ENCODE results near the gene THBD. TPM values are rescaled to one million over a fixed set of nuclear protein-coding genes. Genes with fewer than 3 reads are reported as not detected.

THBD gene
- total and polyA plus RNA-seq, 2 experiments from 2014 or later: 0.10 to 0.97 TPM

DNA sequence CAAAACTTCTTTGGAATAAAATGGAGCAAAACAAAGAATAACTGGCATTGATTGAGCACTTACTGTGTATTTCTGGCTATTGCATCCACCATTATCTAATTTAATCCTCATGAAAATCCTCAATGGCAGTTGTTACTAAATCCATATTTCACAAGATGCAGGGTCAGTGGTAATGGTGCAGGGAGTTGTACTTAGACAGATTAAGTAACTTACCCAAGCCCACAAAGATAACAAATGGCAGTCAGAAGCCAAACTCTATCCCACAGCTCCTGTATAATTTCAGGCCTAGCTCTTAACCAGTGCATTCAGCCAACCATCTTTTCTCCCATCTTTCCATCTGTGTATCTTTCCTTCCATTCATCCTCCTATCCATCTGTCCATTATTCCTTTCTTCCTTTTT is 43.7 kb downstream of the THBD start:
- Histone ChIP-seq H3K4me3 (no peak overlapping the region), H2AFZ (no peak overlapping the region), H3K9me2 (ENCODE audit: insufficient read depth) (0 out of 2 replicates have a peak, but pooled peaks cover 4% of the 10 kb centered on the region), H3F3A (replicated peaks; ENCODE audit: low read depth) (no peaks in the 10 kb centered on the region), H3K36me3 (ENCODE audit: insufficient read depth) (no peaks in the 10 kb centered on the region), H4K20me1 (replicated peaks; ENCODE audit: insufficient read depth) (no peaks in the 10 kb centered on the region), H3K27ac (ENCODE audit: low read depth) (no peak overlapping the region), H3K4me2 (no peak overlapping the region), H3K79me2 (replicated peaks; ENCODE audit: insufficient read depth) (no peaks in the 10 kb centered on the region), H3K27me3 (ENCODE audit: insufficient read depth) (no peaks in the 10 kb centered on the region), H3K4me1 (ENCODE audit: insufficient read depth) (peaks cover 8% of the 10 kb centered on the region)
- Mint-ChIP-seq H3K4me3 (no peak overlapping the region), H3K27me3 (ENCODE audit: insufficient read depth, low read depth, poor library complexity) (no peaks in the 10 kb centered on the region), H3K4me1 (peaks cover 6% of the 10 kb centered on the region; the same call in 2 of the 3 replicates), H3K27ac (no peak overlapping the region), H3K36me3 (ENCODE audit: low read depth) (no peaks in the 10 kb centered on the region), H3K9me3 (no peaks in the 10 kb centered on the region)
- ATAC-seq (no peak), DNase-seq (ENCODE audit: low spot score) (no peak)
- TF ChIP-seq, protein P1, sequence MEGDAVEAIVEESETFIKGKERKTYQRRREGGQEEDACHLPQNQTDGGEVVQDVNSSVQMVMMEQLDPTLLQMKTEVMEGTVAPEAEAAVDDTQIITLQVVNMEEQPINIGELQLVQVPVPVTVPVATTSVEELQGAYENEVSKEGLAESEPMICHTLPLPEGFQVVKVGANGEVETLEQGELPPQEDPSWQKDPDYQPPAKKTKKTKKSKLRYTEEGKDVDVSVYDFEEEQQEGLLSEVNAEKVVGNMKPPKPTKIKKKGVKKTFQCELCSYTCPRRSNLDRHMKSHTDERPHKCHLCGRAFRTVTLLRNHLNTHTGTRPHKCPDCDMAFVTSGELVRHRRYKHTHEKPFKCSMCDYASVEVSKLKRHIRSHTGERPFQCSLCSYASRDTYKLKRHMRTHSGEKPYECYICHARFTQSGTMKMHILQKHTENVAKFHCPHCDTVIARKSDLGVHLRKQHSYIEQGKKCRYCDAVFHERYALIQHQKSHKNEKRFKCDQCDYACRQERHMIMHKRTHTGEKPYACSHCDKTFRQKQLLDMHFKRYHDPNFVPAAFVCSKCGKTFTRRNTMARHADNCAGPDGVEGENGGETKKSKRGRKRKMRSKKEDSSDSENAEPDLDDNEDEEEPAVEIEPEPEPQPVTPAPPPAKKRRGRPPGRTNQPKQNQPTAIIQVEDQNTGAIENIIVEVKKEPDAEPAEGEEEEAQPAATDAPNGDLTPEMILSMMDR (conservative IDR thresholded peaks at IDR 0.05; ENCODE audit: low read depth in 2 of 2): no peak
- TF ChIP-seq STAT1 (IDR thresholded peaks at IDR 0.05; ENCODE audit: unreplicated experiment) (no peak), POLR2AphosphoS5 (IDR thresholded peaks at IDR 0.05; ENCODE audit: low read depth) (no peak), EZH2phosphoT487 (IDR thresholded peaks at IDR 0.05; ENCODE audit: unreplicated experiment) (no peak), CREB1 (CRISPR knock-in tag; IDR thresholded peaks at IDR 0.05; ENCODE audit: low read depth) (no peak), EZH2 (IDR thresholded peaks at IDR 0.05; ENCODE audit: low read depth, unreplicated experiment) (no peak), JUNB (IDR thresholded peaks at IDR 0.05; ENCODE audit: unreplicated experiment) (no peak), REST (IDR thresholded peaks at IDR 0.05; ENCODE audit: unreplicated experiment) (no peak), ZNF114 (CRISPR knock-in tag; IDR thresholded peaks at IDR 0.05) (no peak), ZNF331 (CRISPR knock-in tag; IDR thresholded peaks at IDR 0.05; ENCODE audit: low read depth) (no peak)
- TF ChIP-seq, protein P2, sequence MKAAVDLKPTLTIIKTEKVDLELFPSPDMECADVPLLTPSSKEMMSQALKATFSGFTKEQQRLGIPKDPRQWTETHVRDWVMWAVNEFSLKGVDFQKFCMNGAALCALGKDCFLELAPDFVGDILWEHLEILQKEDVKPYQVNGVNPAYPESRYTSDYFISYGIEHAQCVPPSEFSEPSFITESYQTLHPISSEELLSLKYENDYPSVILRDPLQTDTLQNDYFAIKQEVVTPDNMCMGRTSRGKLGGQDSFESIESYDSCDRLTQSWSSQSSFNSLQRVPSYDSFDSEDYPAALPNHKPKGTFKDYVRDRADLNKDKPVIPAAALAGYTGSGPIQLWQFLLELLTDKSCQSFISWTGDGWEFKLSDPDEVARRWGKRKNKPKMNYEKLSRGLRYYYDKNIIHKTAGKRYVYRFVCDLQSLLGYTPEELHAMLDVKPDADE (IDR thresholded peaks at IDR 0.05): no peak
